ENCODE results near the gene SYP. TPM values are rescaled to one million over a fixed set of nuclear protein-coding genes. Genes with fewer than 3 reads are reported as not detected.

Gene SYP
- 1 to 10 TPM in 3 of 4 donors, not detected in 1; 2.0 to 4.4 (median 3.0) TPM for total RNA-seq

DNA sequence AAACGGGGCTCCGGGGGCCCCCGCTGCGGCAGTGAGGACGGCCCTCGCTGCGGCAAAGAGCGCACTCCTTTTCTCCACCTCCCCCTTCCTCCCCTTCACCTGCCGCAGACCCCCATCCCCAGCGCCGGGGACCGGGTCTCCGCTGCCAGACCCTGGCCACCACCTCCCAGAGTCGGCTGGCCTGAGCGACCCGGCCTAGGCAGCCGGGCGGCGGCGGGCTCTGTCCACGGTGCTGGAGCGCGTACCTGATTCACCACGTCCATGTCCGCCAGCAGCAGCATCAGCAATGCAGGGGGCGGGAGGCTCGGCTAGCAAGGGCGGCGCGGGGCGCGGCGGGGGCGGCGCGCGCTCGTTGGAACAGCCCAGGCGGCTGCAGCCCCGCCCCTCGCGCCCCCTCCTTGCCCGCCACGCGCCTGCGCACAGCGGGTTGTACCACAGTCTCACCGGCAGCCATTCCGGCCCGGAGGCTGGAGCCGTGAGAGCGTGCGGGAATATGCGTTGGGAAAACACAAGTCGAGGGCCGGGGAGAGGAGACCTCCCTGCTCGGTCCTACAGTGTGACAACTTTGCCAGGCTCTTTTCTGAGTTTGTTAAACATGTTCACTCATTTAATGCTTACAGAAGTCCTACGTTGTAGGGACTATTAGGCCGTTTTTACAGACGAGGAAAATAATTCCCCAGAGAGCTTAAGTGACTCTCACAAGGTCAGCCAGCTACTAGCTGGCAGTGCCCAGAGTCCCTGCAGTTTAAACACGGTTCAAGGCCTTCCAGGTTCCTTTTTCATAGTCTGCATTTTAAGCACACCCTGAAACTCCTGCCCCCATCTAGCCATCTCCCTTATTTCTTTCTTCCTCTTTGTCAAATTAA lies at the start of gene SYP:
Gene SYP, minus strand, starts transcription at position 288 of the 866 bp plus-strand sequence. Its CDS starts 7 bp downstream, at position 281.
- peak; percentile 86 to 89 for DNase-seq
- Histone ChIP-seq H3K27ac (peak within 1 kb of the TSS in 1 of 2 donors; percentile 57), H3K4me1 (no peaks in the 10 kb centered on the region), H3K36me3 (no peaks in the 10 kb centered on the region), H3K4me3 (peak within 1 kb of the TSS in 1 of 2 donors; percentile 10), H3K27me3 (no peaks in the 10 kb centered on the region), H3K9me3 (no peaks in the 10 kb centered on the region)
- intact Hi-C loops (cut with DNase I; ENCODE audit: low total_unique reads), result no loop called here
- peak in 1 of 2 donors; percentile 67 for TF ChIP-seq POLR2A (IDR thresholded peaks at IDR 0.05)
- TF ChIP-seq, protein P1, sequence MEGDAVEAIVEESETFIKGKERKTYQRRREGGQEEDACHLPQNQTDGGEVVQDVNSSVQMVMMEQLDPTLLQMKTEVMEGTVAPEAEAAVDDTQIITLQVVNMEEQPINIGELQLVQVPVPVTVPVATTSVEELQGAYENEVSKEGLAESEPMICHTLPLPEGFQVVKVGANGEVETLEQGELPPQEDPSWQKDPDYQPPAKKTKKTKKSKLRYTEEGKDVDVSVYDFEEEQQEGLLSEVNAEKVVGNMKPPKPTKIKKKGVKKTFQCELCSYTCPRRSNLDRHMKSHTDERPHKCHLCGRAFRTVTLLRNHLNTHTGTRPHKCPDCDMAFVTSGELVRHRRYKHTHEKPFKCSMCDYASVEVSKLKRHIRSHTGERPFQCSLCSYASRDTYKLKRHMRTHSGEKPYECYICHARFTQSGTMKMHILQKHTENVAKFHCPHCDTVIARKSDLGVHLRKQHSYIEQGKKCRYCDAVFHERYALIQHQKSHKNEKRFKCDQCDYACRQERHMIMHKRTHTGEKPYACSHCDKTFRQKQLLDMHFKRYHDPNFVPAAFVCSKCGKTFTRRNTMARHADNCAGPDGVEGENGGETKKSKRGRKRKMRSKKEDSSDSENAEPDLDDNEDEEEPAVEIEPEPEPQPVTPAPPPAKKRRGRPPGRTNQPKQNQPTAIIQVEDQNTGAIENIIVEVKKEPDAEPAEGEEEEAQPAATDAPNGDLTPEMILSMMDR (IDR thresholded peaks at IDR 0.05), result peak in 2 of 4 experiments; percentile 8 to 9

DNA sequence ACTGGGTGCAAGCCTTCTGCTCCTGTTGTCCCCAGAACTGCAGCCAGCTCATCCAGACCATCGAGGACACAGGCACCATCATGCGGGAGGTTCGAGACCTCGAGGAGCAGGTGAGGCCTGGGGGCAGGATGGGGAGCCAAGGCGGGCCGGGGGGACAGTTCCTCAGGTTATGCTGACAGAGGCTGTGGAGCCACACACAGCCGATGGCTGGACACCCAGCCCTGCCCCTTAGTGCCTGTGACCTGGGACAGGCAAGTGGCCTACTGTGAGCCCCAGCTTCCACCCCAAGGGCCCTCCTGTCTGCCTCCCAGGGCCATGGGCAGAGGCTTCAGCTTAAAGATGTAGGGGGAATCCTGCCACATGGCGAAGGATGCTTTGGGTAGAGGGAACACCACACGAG lies 49.6 kb upstream of the SYP start:
- Histone ChIP-seq H3K4me3 (no peak overlapping the region), H3K27me3 (no peaks in the 10 kb centered on the region), H3K27ac (no peak overlapping the region), H3K36me3 (no peaks in the 10 kb centered on the region), H3K4me1 (no peaks in the 10 kb centered on the region), H3K9me3 (no peaks in the 10 kb centered on the region)
- TF ChIP-seq, protein P1 (IDR thresholded peaks at IDR 0.05), result no peak
- TF ChIP-seq POLR2A (IDR thresholded peaks at IDR 0.05), result no peak
- DNase-seq, result no peak
- intact Hi-C loops (cut with DNase I; ENCODE audit: low total_unique reads), result no loop called here

DNA sequence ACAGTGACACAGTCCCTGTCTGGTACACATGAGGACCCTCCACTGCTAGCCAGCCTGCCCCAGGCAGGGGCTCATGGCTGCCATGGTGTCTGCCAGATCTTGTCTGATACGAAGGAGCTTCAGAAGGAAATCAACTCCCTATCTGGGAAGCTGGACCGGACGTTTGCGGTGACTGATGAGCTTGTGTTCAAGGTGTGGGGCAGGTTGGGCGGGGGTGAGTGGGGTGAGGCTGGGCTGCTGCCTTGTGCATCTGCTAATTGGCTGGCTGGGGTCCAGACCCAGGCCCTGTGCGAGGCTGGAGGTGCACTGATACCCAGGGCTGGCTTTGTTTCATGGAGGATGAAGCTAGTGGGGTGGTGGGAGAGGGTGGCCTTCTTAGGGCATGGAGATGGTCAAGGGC lies 49.1 kb upstream of the SYP start:
- DNase-seq, result no peak
- no peaks in the 10 kb centered on the region for H3K9me3 ChIP-seq
- H3K36me3 ChIP-seq, result no peaks in the 10 kb centered on the region
- no peak overlapping the region for H3K4me3 ChIP-seq
- no peaks in the 10 kb centered on the region for H3K27me3 ChIP-seq
- intact Hi-C loops (cut with DNase I; ENCODE audit: low total_unique reads), result no loop called here
- H3K4me1 ChIP-seq, result no peaks in the 10 kb centered on the region
- no peak overlapping the region for H3K27ac ChIP-seq
- no peak for TF ChIP-seq POLR2A (IDR thresholded peaks at IDR 0.05)
- TF ChIP-seq, protein P1 (IDR thresholded peaks at IDR 0.05), result no peak

DNA sequence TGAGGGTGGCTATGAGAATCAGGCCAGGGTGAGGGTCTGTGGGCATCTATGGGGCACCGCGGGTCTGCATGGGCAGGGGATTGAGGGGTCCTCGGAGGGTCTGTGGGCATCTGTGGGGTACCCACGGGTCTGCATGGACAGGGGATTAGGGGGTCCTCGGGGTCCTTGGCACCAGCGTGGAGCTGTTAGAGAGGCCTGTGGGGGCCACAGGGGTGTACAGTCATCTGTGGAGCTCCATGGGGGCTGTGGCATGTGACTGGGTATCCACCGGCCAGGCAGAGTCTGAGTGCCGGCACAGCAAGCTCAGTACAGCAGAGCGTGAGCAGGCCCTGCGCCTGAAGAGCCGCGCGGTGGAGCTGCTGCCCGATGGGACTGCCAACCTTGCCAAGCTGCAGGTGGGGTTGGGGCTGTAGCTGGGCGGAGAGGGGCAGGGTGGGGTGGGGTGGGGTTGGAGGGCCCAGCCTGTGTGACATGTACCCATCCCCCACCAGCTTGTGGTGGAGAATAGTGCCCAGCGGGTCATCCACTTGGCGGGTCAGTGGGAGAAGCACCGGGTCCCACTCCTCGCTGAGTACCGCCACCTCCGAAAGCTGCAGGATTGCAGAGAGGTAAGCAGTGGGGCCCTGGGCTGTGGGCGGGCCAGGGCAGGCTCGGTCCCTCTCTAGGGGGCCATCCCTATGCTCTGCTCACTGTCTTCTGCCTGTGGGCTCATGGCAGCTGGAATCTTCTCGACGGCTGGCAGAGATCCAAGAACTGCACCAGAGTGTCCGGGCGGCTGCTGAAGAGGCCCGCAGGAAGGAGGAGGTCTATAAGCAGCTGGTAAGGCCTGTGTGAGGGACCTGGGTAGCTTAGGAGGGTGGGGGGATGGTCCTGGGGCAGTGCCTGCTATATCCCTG lies 48.2 kb upstream of the SYP start:
- Histone ChIP-seq H3K9me3 (no peaks in the 10 kb centered on the region), H3K27ac (no peak overlapping the region), H3K4me1 (no peaks in the 10 kb centered on the region), H3K36me3 (no peaks in the 10 kb centered on the region), H3K27me3 (no peaks in the 10 kb centered on the region), H3K4me3 (no peak overlapping the region)
- no peak for DNase-seq
- TF ChIP-seq POLR2A (IDR thresholded peaks at IDR 0.05), result no peak
- TF ChIP-seq, protein P1 (IDR thresholded peaks at IDR 0.05), result no peak
- intact Hi-C loops (cut with DNase I; ENCODE audit: low total_unique reads), result no loop called here
